Measurements from ENCODE around the gene INPP5A. TPM values are rescaled to one million over a fixed set of nuclear protein-coding genes. Genes with fewer than 3 reads are reported as not detected.

Gene INPP5A
- total RNA-seq, 1 donor, result 15.9 TPM

GRCh38 chr10:132746801-132747625 lies 209.4 kb downstream of the INPP5A start:
- no peak for DNase-seq (ENCODE audit: low read depth in 2 of 3, low spot score in 2 of 3)

- no peak for DNase-seq (ENCODE audit: low read depth in 2 of 3, low spot score in 2 of 3)
Measured at GRCh38 chr10:132748135-132748534, 210.5 kb downstream of the INPP5A start.

GRCh38 chr10:132748545-132749370 lies 211.2 kb downstream of the INPP5A start:
- no peak for DNase-seq (ENCODE audit: low read depth in 2 of 3, low spot score in 2 of 3)

- no peak for DNase-seq (ENCODE audit: low read depth in 2 of 3, low spot score in 2 of 3)
Measured at GRCh38 chr10:132749371-132749795, 211.8 kb downstream of the INPP5A start.

DNA sequence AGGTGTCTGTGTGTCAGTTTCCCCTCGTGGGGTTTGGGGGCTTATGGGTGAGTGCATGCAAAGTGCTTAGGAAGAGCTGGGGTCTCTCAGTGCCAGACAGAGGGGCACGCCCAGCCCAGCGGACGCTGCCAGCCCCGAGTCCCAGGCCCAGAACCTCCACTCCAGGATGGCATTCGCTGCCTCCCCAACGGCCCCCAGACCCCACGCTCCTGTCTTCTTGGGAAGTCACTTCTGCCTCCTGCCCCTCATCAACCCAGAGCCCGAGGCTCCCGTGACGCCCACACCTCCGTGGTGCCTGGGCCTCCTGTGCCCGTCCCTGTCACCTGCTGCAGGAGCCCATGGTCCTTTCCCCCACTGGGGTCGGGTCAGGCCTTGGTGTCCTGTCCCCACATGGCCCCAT lies 213.3 kb downstream of the INPP5A start:
- DNase-seq (ENCODE audit: low read depth in 2 of 3, low spot score in 2 of 3), result no peak

DNA sequence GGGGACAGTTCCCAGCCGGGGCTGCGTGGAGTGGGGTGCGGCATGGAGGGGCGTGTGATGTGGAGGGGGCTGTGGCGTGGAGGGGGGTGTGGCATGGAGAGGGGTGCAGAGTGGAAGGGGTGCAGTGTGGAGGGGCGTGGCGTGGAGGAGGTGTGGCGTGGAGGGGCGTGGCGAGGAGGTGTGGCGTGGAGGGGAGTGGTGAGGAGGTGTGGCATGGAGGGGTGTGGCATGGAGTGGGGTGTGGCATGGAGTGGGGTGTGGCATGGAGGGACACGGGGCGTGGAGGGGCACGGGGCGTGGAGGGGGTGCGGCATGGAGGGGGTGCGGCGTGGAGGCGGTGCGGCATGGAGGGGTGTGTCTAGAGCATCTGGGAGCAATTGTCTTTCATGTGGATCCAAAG lies 214.8 kb downstream of the INPP5A start:
- no peak for DNase-seq (ENCODE audit: low read depth in 2 of 3, low spot score in 2 of 3)

DNA sequence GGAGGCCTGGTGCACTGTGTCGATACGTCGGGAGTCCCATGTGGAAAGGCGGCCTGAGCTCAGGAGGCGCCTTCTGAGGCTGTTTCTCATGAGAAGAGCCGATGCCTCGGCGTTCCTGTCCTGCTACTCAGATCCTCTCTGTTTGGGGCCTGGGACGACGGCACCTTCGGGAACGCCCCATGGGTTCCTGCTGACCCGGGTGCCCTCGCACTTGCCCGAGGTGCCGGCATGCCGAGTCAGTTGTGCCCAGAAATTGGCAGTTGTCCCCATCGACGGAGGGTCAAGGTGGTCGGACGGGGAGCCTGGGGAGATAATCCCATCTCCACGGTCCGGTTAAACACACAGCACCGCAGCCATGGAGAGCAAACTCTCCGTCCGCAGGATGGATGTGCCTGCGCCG lies 215.4 kb downstream of the INPP5A start:
- no peak for DNase-seq (ENCODE audit: low read depth in 2 of 3, low spot score in 2 of 3)

- no peak for DNase-seq (ENCODE audit: low read depth in 2 of 3, low spot score in 2 of 3)
Measured at GRCh38 chr10:132753596-132753995, 216.0 kb downstream of the INPP5A start.

DNA sequence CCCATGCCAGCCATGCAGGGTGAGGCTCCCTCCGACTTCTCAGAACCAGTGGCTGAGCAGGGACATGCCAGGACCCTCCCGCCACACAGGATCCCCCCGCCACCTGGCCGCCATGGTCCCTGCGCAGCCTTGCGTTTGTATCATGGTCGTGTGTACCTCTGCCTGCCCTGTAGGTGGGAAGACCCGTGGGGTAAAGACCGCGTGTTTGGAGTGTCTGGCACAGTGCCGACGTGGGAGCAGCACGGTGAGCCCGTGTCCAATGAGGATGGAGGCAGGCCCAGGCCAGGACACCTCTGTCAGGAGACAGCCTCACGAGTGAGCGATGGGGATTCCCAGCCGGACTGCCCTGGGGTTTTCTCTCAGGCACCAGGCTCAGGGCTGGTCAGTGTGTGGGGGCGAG lies 216.5 kb downstream of the INPP5A start:
- no peak for DNase-seq (ENCODE audit: low read depth in 2 of 3, low spot score in 2 of 3)

- no peak for DNase-seq (ENCODE audit: low read depth in 2 of 3, low spot score in 2 of 3)
Measured at GRCh38 chr10:132755166-132755711, 217.7 kb downstream of the INPP5A start.

DNA sequence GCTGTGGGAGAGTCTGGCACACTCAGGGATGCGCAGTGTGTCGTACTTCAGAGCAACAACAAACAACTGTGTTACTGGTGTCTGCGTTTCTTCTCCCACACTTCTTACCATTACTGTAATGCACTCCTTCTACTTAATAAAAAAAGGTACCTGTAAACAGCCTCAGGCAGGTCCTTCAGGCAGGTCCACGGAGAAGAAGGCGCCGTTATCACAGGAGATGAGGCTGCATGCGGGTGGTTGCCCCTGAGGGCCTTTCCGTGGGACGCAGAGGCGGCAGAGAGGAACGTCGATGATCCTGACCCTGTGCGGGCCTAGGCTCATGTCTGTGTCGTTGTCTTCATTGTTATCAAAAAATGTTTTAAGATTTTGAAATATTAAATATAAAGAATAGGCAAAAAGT lies 219.0 kb downstream of the INPP5A start:
- DNase-seq (ENCODE audit: low read depth in 2 of 3, low spot score in 2 of 3), result no peak

DNA sequence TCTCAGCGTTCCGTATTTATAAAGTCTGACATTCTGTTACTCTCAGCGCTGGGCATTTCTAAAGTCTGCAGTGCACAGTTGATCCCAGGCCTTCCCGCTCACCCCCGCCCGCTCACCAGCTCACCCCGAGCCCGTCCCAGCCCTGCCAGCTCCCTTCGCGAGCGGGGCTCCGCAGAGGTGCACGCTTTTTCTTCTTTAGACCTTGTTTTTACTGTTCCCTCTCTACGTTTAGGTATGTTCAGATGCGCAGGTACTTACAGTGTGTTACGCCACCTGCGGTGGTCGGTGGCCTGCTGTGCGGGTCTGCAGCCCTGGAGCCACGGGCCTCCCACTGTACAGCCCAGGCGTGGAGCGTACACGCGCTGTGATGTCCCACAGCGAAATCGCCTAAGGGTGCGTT lies 219.6 kb downstream of the INPP5A start:
- DNase-seq (ENCODE audit: low read depth in 2 of 3, low spot score in 2 of 3), result no peak

DNA sequence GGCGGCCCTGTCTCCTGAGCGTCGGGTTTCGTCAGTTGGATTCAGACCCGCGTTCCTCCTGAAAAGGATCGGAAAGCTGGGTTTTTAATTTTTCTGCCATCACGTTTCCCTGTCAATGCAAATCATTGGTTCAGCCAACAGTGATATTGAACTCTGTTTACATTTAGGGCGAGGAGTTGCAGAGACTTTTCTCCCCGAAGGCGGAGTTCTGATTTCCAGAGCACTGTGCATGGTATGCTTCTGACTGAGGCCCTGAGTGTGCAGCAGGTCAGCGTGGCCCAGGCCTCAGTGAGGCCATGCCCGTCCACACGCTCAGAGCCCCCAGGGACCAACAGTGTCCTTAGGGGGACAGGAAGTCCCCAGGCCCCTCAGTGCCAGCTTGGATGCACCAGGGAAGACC lies 221.3 kb downstream of the INPP5A start:
- no peak for DNase-seq (ENCODE audit: low read depth in 2 of 3, low spot score in 2 of 3)

DNA sequence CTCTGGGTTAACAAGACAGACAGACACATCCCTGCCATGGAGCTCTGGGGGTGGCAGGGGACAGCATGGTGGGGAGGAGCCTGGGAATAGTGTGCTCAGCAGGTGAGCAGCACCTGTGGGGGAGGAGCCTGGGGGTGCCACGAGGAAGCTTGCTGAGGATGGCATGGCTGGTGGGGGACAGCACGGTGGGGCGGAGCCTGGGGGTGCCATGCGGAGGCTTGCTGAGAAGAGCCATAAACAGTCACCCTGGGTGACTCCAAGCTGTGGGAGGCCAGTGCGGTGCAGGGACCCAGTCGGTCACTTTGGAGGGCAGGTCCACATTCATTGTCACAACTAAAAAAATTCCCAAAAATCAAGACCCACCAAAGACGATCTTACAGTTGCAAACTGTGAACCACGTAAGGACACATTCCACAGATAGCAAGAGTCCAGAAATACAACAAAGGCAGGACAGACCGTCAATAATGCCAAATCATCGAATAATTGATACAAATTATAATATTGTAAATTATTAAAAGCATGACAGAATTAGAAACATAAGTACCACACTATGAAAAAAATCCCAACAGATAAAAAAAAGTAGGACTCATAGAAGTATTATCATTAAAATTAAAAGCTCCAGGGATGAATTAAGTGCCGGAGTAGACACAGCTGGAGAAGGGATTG lies 223.9 kb downstream of the INPP5A start:
- DNase-seq (ENCODE audit: low read depth in 2 of 3, low spot score in 2 of 3), result no peak

DNA sequence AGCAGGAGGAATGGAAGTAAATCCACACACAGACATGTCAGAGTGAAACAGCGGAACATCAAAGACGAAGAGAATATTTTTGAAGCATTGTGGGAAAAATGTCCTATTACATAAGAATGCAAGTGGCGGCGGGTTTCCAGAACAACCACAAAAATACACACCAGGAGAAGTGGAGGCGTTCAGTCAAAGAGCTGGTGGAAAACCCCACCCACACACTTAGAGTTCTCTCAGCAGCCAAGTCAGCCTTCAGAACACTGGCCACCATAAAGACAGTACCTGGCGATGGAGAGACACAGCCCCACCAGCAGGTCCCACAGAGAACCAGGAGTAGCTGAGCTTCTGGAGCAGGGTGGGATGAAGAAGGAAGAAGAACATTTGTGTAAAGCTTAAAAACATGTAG lies 224.7 kb downstream of the INPP5A start:
- no peak for DNase-seq (ENCODE audit: low read depth in 2 of 3, low spot score in 2 of 3)

- no peak for DNase-seq (ENCODE audit: low read depth in 2 of 3, low spot score in 2 of 3)
Measured at GRCh38 chr10:132763545-132763944, 226.0 kb downstream of the INPP5A start.

GRCh38 chr10:132764108-132764507 lies 226.5 kb downstream of the INPP5A start:
- DNase-seq (ENCODE audit: low read depth in 2 of 3, low spot score in 2 of 3), result no peak

DNA sequence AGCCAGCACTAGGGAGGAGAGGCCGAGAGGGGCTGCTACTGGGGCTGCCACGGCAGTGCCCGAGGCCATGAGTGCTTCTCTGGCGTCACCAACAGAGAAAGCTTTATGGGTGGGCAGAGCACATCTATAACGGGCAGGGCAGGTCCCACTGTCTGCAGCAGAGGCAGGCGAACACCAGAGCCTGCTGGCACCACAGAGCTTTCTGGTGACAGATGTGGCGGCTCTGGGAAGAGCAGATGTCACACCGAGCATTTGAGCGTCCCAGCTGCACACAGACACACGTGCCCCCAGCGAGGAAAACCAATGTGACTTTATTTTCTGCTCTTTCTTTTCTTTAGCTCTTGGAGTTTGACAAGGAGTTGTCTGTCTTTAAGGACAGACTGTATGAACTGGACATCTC lies 227.8 kb downstream of the INPP5A start:
- no peak for DNase-seq (ENCODE audit: low read depth in 2 of 3, low spot score in 2 of 3)

- DNase-seq (ENCODE audit: low read depth in 2 of 3, low spot score in 2 of 3), result no peak
Measured at GRCh38 chr10:132766291-132766690, 228.7 kb downstream of the INPP5A start.

GRCh38 chr10:132768346-132769248 lies 231.0 kb downstream of the INPP5A start:
- DNase-seq (ENCODE audit: low read depth in 2 of 3, low spot score in 2 of 3), result no peak
